PC-9 (cell line): ENCODE measurements around the gene ITGAE. TPM values are rescaled to one million over a fixed set of nuclear protein-coding genes. Genes with fewer than 3 reads are reported as not detected.

Source experiments
- BruUV-seq: library from RNA; stranded (reverse); fragments of 400-500 nt; replicated peaks from 2 replicates; lab custom pipeline; 2021; lab: Mats Ljungman, UMichigan
- CTCF ChIA-PET: fragments of 300-600 bp; sonication (Branson Sonifier 250); formaldehyde crosslinking; loops from one replicate; lab custom pipeline; 2022; ENCODE audit warnings: antibody characterized with exemption; lab: Charles Lee
- POLR2A ChIA-PET: fragments of 300-600 bp; sonication (Branson Sonifier 250); formaldehyde crosslinking; loops from one replicate; lab custom pipeline; 2022; ENCODE audit warnings: antibody characterized with exemption; ENCODE audit not compliant: unreplicated experiment; lab: Charles Lee
- DNase-seq, 2 experiments: peaks; one replicate each; pipeline versions ENCODE4 v3.0.0 to v3.0.0-alpha.2; 2015 to 2022; ENCODE audit warnings: mixed read lengths in 1 of 2
- H2AFZ ChIP-seq: fragments of 200-600 bp; sonication (generic); 2 replicates; pipeline ENCODE4 v1.8.1; 2017; ENCODE audit warnings: antibody characterized with exemption
- H3F3A ChIP-seq: fragments of 200-600 bp; sonication (generic); 2 replicates; pipeline ENCODE4 v1.8.1; 2017; ENCODE audit warnings: antibody characterized with exemption, mild to moderate bottlenecking, low read depth; ENCODE audit not compliant: insufficient read depth
- H3K27ac ChIP-seq: fragments of 200-600 bp; sonication (generic); 2 replicates; pipeline ENCODE4 v1.6.1; 2016; ENCODE audit warnings: mixed run types
- H3K27me3 ChIP-seq: fragments of 200-600 bp; sonication (generic); 2 replicates; pipeline ENCODE4 v1.6.1; 2016; ENCODE audit warnings: low read depth, mixed run types; ENCODE audit not compliant: insufficient read depth
- H3K36me3 ChIP-seq: fragments of 200-600 bp; sonication (generic); 2 replicates; pipeline ENCODE4 v1.6.1; 2016; ENCODE audit warnings: low read depth, mixed run types
- H3K4me1 ChIP-seq: fragments of 200-600 bp; sonication (generic); replicated peaks from 2 replicates; pipeline ENCODE4 v1.6.1; 2016; ENCODE audit warnings: mixed run types; ENCODE audit not compliant: insufficient read depth
- H3K4me2 ChIP-seq: fragments of 200-600 bp; sonication (generic); 2 replicates; pipeline ENCODE4 v1.6.1; 2017; ENCODE audit warnings: mixed run types
- H3K4me3 ChIP-seq: fragments of 200-600 bp; sonication (generic); 2 replicates; pipeline ENCODE4 v1.6.1; 2016; ENCODE audit warnings: mixed run types
- H3K79me2 ChIP-seq: fragments of 200-600 bp; sonication (generic); 2 replicates; pipeline ENCODE4 v1.6.1; 2017; ENCODE audit warnings: low read depth, mixed run types
- H3K9me2 ChIP-seq: fragments of 200-600 bp; sonication (generic); 2 replicates; pipeline ENCODE4 v1.8.1; 2017; ENCODE audit warnings: mild to moderate bottlenecking; ENCODE audit not compliant: insufficient read depth
- H3K9me3 ChIP-seq: fragments of 200-600 bp; sonication (generic); 2 replicates; pipeline ENCODE4 v1.8.1; 2016; ENCODE audit warnings: low read depth; ENCODE audit not compliant: insufficient read depth
- H4K20me1 ChIP-seq: fragments of 200-600 bp; sonication (generic); 2 replicates; pipeline ENCODE4 v1.8.1; 2017; ENCODE audit not compliant: insufficient read depth
- CTCF ChIP-seq: fragments of 200-600 bp; sonication (generic); conservative IDR thresholded peaks from 2 replicates; pipeline ENCODE4 v1.6.1; 2017; ENCODE audit warnings: mixed run types, antibody characterized with exemption, mild to moderate bottlenecking, moderate library complexity
- EZH2 ChIP-seq: fragments of 200-600 bp; sonication (generic); IDR thresholded peaks from 2 replicates; pipeline ENCODE4 v1.8.0; 2017; ENCODE audit warnings: antibody characterized with exemption, low read depth
- intact Hi-C: fragments of 100-400 bp; cut with micrococcal nuclease; formaldehyde crosslinking; loops from one replicate; pipeline ENCODE4 v1.10.0; 2022; ENCODE audit not compliant: unreplicated experiment
- total RNA-seq: library from RNA; stranded (reverse); gene quantifications from 2 replicates; pipeline ENCODE4 v1.2.3, GENCODE V29; 2021

The ITGAE gene
- total RNA-seq, 1 experiment from 2014 or later, result 52.8 TPM

GRCh38 chr17:3847165-3847670 lies 46.2 kb upstream of the ITGAE start:
- POLR2A ChIA-PET, result no interaction called here
- Histone ChIP-seq H3K9me3 (no peaks in the 10 kb centered on the region), H3K27ac (no peak overlapping the region), H3K4me1 (peaks cover 10% of the 10 kb centered on the region), H3K79me2 (peaks cover 37% of the 10 kb centered on the region), H3K36me3 (no peaks in the 10 kb centered on the region), H2AFZ (no peak overlapping the region), H3K27me3 (no peaks in the 10 kb centered on the region), H4K20me1 (peaks cover 18% of the 10 kb centered on the region; the same call in 1 of the 2 replicates), H3K4me2 (no peak overlapping the region), H3F3A (peaks cover 7% of the 10 kb centered on the region; the same call in 1 of the 2 replicates), H3K4me3 (no peak overlapping the region), H3K9me2 (no peaks in the 10 kb centered on the region)
- no peak for DNase-seq
- BruUV-seq, result no TSS peak
- intact Hi-C loops, result loop anchor here (5.0 to 10.0 kb wide), 2 partner anchors 45 to 298 kb away; partner anchors contain the start of genes CAMKK1, CYB5D2 and ZZEF1
- CTCF ChIA-PET, result interaction anchor here (0.6 to 1.1 kb wide), 2 partner anchors 123 to 126 kb away, joined by 4 to 10 read pairs; partner anchors contain the start of gene HASPIN
- TF ChIP-seq EZH2 (no peak), CTCF (no peak)

GRCh38 chr17:3846437-3847164 lies 45.6 kb upstream of the ITGAE start:
- Histone ChIP-seq H3K4me1 (peaks cover 10% of the 10 kb centered on the region), H3K36me3 (no peaks in the 10 kb centered on the region), H3K27ac (no peak overlapping the region), H3K9me3 (no peaks in the 10 kb centered on the region), H3K9me2 (no peaks in the 10 kb centered on the region), H3F3A (peaks cover 7% of the 10 kb centered on the region; the same call in 1 of the 2 replicates), H3K4me3 (peak overlapping the region; percentile 40; the same call in 1 of the 2 replicates), H2AFZ (no peak overlapping the region), H3K27me3 (no peaks in the 10 kb centered on the region), H3K79me2 (peaks cover 37% of the 10 kb centered on the region), H3K4me2 (peak overlapping the region; percentile 77), H4K20me1 (peaks cover 18% of the 10 kb centered on the region; the same call in 1 of the 2 replicates)
- DNase-seq, result no peak
- TF ChIP-seq CTCF, result peak; percentile 26; the same call in 1 of the 2 replicates
- TF ChIP-seq EZH2, result no peak
- BruUV-seq, result TSS peak; percentile 61
- POLR2A ChIA-PET, result interaction anchor here (0.6 to 1.2 kb wide), 6 partner anchors 91 to 523 kb away, joined by 3 to 6 read pairs (median 4); partner anchors contain the start of genes CTNS and SHPK
- CTCF ChIA-PET, result interaction anchor here (0.6 to 1.2 kb wide), 14 partner anchors 9 to 199 kb away, joined by 3 to 18 read pairs (median 4); partner anchors contain the start of gene HASPIN
- intact Hi-C loops, result loop anchor here (5.0 to 10.0 kb wide), 2 partner anchors 46 to 298 kb away; partner anchors contain the start of genes CAMKK1, CYB5D2 and ZZEF1
